Body of pancreas (tissue), 4 donors: ENCODE data around the gene RNU6-9. TPM values are rescaled to one million over a fixed set of nuclear protein-coding genes. Genes with fewer than 3 reads are reported as not detected.
"Not testable (repeated sequence)": the region's sequence is repeated elsewhere in the genome, so short reads cannot be mapped to it uniquely, and the experiment has no call there.

ENCODE experiments used
- ATAC-seq: fragments of 150-250 bp; one replicate; pipeline ENCODE4 v1.9.1; 2016
- DNase-seq, 4 donors: peaks; one replicate each; pipeline ENCODE4 v3.0.0-alpha.2; 2019
- H3K27ac ChIP-seq, 4 donors: fragments of 200-600 bp; sonication (generic); 1 replicate in 3 of 4; 2 replicates in 1 of 4; pipeline versions ENCODE4 v1.5.1 to v1.6.1; 2016 to 2019; ENCODE audit warnings: mild to moderate bottlenecking in 1 of 4, mixed read lengths in 1 of 4, moderate library complexity in 1 of 4
- H3K27me3 ChIP-seq, 2 donors: fragments of 200-600 bp; sonication (generic); one replicate each; pipeline ENCODE4 v1.6.0; 2016; ENCODE audit warnings: mild to moderate bottlenecking in 1 of 2
- H3K36me3 ChIP-seq, 2 donors: fragments of 200-600 bp; sonication (generic); replicated peaks in 1 of 2; 2 replicates each; pipeline ENCODE4 v1.5.1; 2016; ENCODE audit warnings: low read depth in 2 of 2; ENCODE audit not compliant: insufficient read depth in 1 of 2
- H3K4me1 ChIP-seq: fragments of 200-600 bp; sonication (generic); one replicate; pipeline ENCODE4 v1.6.0; 2016
- H3K4me3 ChIP-seq, 2 donors: fragments of 200-600 bp; sonication (generic); 1 replicate in 1 of 2; 2 replicates in 1 of 2; pipeline ENCODE4 v1.5.1; 2016 to 2019
- H3K9me3 ChIP-seq, 3 donors: fragments of 200-600 bp; sonication (generic); 1 replicate in 2 of 3; 2 replicates in 1 of 3; pipeline ENCODE4 v1.5.1; 2016
- POLR2A ChIP-seq, 3 donors: fragments of 450-650 bp; IDR thresholded peaks; one replicate each; pipeline ENCODE4 v1.6.1; 2016; ENCODE audit warnings: antibody characterized with exemption in 3 of 3, mild to moderate bottlenecking in 2 of 3
- WGBS, 2 donors: methylation state at CpG; one replicate each; pipeline ENCODE4 v1.1.5; 2017; 5-methylcytosine and 5-hydroxymethylcytosine counted together
- intact Hi-C: fragments of 100-400 bp; cut with DNase I; formaldehyde crosslinking; loops from one replicate; pipeline ENCODE4 v1.15.1; 2023
- total RNA-seq, 2 donors: library from RNA; depleted of rRNA; stranded (reverse); fragments of >200 nt; gene quantifications; one replicate each; pipeline ENCODE4 v1.1.0, GENCODE V29; 2016
- TF ChIP-seq, protein P1 (sequence below), 7 experiments: fragments of 450-650 bp in 4 of 7; fragments of 200-600 bp in 3 of 7; sonication (generic) in 3 of 7; IDR thresholded peaks; one replicate each; pipeline ENCODE4 v1.5.1; 2016 to 2019; ENCODE audit warnings: antibody characterized with exemption in 7 of 7

Gene RNU6-9
- total RNA-seq, 2 donors from 2014 or later, result not detected

DNA sequence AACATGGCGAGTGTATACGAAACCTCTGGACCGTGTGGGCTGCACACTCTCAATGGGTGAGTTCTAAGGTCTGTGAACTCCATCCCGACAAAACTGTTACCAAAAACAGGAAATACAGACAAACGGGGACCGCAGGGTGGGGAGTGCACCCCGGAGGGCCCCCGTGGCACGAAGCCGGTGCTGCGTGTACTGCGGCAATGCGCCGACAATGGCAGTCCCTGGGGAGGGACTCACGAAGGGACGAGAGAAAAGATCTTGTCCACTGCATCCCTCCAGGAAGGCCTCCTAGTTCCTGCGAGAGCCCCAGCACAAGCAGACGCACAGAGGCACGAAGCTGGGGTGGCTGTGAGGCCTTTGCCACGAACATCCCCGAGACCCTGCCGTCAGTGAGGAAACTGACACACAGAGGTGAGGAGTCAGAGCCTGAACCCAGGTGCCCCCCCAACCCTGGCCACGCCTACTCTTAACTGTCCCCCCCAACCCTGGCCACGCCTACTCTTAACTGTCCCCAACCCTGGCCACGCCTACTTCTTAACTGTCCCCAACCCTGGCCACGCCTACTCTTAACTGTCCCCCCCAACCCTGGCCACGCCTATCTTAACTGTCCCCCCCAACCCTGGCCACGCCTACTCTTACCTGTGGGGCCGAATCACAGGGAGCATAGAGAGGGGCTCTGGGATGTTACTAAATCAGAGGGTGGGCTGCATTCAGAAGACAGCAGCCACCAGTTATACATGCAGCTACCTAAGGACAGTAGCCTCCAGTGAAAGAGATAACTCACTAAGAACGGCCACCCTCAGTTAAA lies 4.5 kb upstream of the RNU6-9 start:
- Histone ChIP-seq H3K4me1 (peaks cover 13% of the 10 kb centered on the region), H3K27me3 (no peaks in the 10 kb centered on the region), H3K36me3 (peaks cover 3 to 5% of the 10 kb centered on the region in 2 donors), H3K27ac (no peak overlapping the region), H3K4me3 (no peak overlapping the region), H3K9me3 (no peaks in the 10 kb centered on the region)
- WGBS, 2 donors, result 88 to 96% methylated on average over 27 to 30 of the region's 30 CpGs
- ATAC-seq (no peak), DNase-seq (no peak)
- intact Hi-C loops, result no loop called here
- TF ChIP-seq, protein P1, sequence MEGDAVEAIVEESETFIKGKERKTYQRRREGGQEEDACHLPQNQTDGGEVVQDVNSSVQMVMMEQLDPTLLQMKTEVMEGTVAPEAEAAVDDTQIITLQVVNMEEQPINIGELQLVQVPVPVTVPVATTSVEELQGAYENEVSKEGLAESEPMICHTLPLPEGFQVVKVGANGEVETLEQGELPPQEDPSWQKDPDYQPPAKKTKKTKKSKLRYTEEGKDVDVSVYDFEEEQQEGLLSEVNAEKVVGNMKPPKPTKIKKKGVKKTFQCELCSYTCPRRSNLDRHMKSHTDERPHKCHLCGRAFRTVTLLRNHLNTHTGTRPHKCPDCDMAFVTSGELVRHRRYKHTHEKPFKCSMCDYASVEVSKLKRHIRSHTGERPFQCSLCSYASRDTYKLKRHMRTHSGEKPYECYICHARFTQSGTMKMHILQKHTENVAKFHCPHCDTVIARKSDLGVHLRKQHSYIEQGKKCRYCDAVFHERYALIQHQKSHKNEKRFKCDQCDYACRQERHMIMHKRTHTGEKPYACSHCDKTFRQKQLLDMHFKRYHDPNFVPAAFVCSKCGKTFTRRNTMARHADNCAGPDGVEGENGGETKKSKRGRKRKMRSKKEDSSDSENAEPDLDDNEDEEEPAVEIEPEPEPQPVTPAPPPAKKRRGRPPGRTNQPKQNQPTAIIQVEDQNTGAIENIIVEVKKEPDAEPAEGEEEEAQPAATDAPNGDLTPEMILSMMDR (IDR thresholded peaks at IDR 0.05), result no peak
- no peak for TF ChIP-seq POLR2A (IDR thresholded peaks at IDR 0.05)

DNA sequence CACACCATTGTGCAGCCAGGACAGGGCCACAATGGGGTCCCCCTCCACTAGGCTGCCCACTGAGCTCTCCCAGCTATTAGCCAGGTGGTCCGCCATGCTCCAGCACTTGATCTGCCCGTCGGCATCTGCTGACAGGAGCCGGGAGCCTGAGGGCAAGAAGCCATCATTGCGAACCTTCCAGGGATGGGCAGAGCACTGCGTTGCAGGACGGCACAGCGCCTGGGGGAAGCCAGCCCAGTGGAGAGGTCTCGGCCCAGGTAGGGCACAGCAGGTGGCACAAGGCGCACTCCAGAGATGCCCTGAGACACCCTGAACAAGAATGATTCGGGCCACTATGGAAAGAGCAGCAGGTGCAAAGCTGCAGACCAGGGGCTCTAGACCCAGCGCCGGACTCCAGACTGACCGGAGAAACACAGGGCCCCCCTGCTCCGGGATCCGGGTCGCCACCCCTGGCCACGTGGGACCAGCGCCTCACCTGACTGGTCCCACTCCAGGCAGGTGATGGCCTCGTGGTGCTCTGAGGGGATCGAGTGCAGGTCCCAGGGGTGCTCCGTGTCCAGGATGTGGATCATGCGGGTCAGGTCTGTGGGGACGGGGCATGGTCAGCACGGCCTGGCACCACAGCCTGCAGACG lies 3.5 kb upstream of the RNU6-9 start:
- H3K4me3 ChIP-seq, result no peak overlapping the region
- ATAC-seq, result no peak
- H3K9me3 ChIP-seq, result no peaks in the 10 kb centered on the region
- H3K27me3 ChIP-seq, result no peaks in the 10 kb centered on the region
- WGBS, 2 donors, result 92 to 100% methylated on average over 1 to 14 of the region's 26 CpGs
- no peak overlapping the region for H3K27ac ChIP-seq
- H3K36me3 ChIP-seq, result peaks cover 3 to 5% of the 10 kb centered on the region in 2 donors
- intact Hi-C loops, result no loop called here
- DNase-seq, result no peak
- TF ChIP-seq, protein P1 (IDR thresholded peaks at IDR 0.05), result no peak
- peaks cover 13% of the 10 kb centered on the region for H3K4me1 ChIP-seq

DNA sequence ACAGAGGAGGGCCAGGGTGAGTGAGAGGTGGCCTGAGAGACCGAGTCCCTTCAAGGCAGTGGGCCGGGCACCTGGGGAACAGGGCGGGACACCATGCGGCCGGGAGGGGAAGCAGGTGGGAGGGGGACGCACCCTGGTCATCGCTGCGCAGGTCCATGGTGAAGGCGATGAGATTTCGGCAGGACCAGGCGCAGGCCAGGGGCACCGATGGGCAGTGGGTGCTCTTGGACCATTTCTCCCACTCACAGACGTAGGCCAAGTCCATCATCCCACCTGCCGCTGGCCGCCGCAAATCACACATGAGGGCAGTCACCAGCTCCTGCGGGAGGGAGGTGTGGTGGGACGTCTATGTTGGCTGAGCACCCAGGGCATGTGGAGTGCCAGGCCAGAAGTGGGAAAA lies 2.5 kb upstream of the RNU6-9 start:
- H3K4me1 ChIP-seq, result peaks cover 13% of the 10 kb centered on the region
- H3K4me3 ChIP-seq, result no peak overlapping the region
- intact Hi-C loops, result no loop called here
- DNase-seq, result no peak
- TF ChIP-seq, protein P1 (IDR thresholded peaks at IDR 0.05), result no peak
- WGBS, 2 donors, result 77 to 81% methylated on average over 10 to 16 of the region's 18 CpGs
- peaks cover 0 to 4% of the 10 kb centered on the region in 2 donors for H3K36me3 ChIP-seq
- no peak for ATAC-seq
- no peaks in the 10 kb centered on the region for H3K27me3 ChIP-seq
- no peaks in the 10 kb centered on the region for H3K9me3 ChIP-seq
- H3K27ac ChIP-seq, result peak overlapping the region in 3 of 4 donors; percentile 46 to 98 (median 95)

DNA sequence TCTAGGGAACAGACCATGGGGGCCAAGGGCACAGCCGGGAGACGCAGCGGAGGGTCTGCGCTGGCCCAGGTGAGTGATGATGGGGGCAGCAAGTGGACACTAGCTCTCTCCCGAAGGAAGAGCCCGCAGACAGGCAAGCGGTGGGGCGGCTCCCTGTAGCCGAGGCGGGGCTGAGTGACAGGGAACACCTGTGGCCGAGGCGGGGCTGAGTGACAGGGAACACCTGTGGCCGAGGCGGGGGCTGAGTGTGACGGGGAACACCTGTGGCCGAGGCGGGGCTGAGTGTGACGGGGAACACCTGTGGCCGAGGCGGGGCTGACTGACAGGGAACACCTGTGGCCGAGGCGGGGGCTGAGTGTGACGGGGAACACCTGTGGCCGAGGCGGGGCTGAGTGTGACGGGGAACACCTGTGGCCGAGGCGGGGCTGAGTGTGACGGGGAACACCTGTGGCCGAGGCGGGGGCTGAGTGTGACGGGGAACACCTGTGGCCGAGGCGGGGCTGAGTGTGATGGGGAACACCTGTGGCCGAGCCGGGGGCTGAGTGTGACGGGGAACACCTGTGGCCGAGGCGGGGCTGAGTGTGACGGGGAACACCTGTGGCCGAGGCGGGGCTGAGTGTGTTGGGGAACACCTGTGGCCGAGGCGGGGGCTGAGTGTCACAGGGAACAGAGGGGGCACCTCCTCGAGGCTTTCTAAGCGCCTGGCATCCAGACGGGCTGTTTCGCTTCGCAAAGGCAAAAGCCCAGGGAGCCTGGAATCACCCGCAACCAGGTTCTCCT lies 1.7 kb upstream of the RNU6-9 start:
- peaks cover 13% of the 10 kb centered on the region for H3K4me1 ChIP-seq
- WGBS, 2 donors, result 24 to 30% methylated on average over 20 to 45 of the region's 50 CpGs
- ATAC-seq, intact Hi-C loops, H3K36me3 ChIP-seq, H3K27me3 ChIP-seq, H3K9me3 ChIP-seq: not testable (repeated sequence)
- H3K27ac ChIP-seq, result peak overlapping the region; percentile 88 to 98 (median 96)
- DNase-seq, result peak; percentile 83 to 93 (median 91)
- peak overlapping the region in 1 of 2 donors; percentile 67 for H3K4me3 ChIP-seq
